HepG2 (cell line): ENCODE measurements around the gene NUDT22. TPM values are rescaled to one million over a fixed set of nuclear protein-coding genes. Genes with fewer than 3 reads are reported as not detected.
A peak's percentile ranks its signal among the peaks of the same experiment; 100 is the strongest.

Experiments
- DMAP1 ChIP-seq: IDR thresholded peaks from 2 replicates; pipeline ENCODE4 v1.6.1; 2016
- GZF1 ChIP-seq: sonication (generic); formaldehyde crosslinking; IDR thresholded peaks from 2 replicates; pipeline ENCODE4 v1.5.1; 2020; ENCODE audit warnings: mild to moderate bottlenecking, missing genetic modification reagents
- IRF2 ChIP-seq: IDR thresholded peaks from 2 replicates; pipeline ENCODE4 v1.6.1; 2018; ENCODE audit warnings: missing genetic modification reagents, missing compliant biosample characterization
- JARID2 ChIP-seq: sonication (generic); formaldehyde crosslinking; IDR thresholded peaks from 2 replicates; pipeline ENCODE4 v1.8.1; 2023; ENCODE audit warnings: missing genetic modification reagents, inconsistent platforms; ENCODE audit not compliant: insufficient replicate concordance
- JUND ChIP-seq: sonication (generic); formaldehyde crosslinking; IDR thresholded peaks from 2 replicates; pipeline ENCODE4 v1.8.0; 2022; ENCODE audit warnings: mild to moderate bottlenecking, missing genetic modification reagents
- MATR3 ChIP-seq: sonication (generic); formaldehyde crosslinking; IDR thresholded peaks from 2 replicates; pipeline ENCODE4 v1.4.0; 2020; ENCODE audit warnings: missing genetic modification reagents
- MIXL1 ChIP-seq: IDR thresholded peaks from 2 replicates; pipeline ENCODE4 v1.6.1; 2016
- MZF1 ChIP-seq: sonication (generic); formaldehyde crosslinking; IDR thresholded peaks from 2 replicates; pipeline ENCODE4 v1.8.1; 2023; ENCODE audit warnings: mild to moderate bottlenecking, missing genetic modification reagents, borderline replicate concordance
- NCOA2 ChIP-seq: sonication (generic); formaldehyde crosslinking; IDR thresholded peaks from 2 replicates; pipeline ENCODE4 v1.8.0; 2022; ENCODE audit warnings: inconsistent platforms
- REXO4 ChIP-seq: sonication (generic); formaldehyde crosslinking; IDR thresholded peaks from 2 replicates; pipeline ENCODE4 v1.8.0; 2022; ENCODE audit warnings: missing genetic modification reagents, mild to moderate bottlenecking, borderline replicate concordance
- SIX1 ChIP-seq: sonication (generic); formaldehyde crosslinking; IDR thresholded peaks from 2 replicates; pipeline ENCODE4 v1.4.0; 2020; ENCODE audit warnings: missing genetic modification reagents, borderline replicate concordance
- SMAD1 ChIP-seq: sonication (generic); formaldehyde crosslinking; IDR thresholded peaks from 2 replicates; pipeline ENCODE4 v1.4.0; 2020; ENCODE audit warnings: missing genetic modification reagents, low read depth, mild to moderate bottlenecking, borderline replicate concordance
- TRAFD1 ChIP-seq: sonication (generic); formaldehyde crosslinking; IDR thresholded peaks from 2 replicates; pipeline ENCODE4 v1.5.1; 2020; ENCODE audit warnings: missing genetic modification reagents, mild to moderate bottlenecking, borderline replicate concordance
- ZBTB42 ChIP-seq: sonication (generic); formaldehyde crosslinking; IDR thresholded peaks from 2 replicates; pipeline ENCODE4 v1.5.0; 2020; ENCODE audit warnings: mild to moderate bottlenecking, missing genetic modification reagents
- ZBTB7A ChIP-seq: sonication (generic); formaldehyde crosslinking; IDR thresholded peaks from 2 replicates; pipeline ENCODE4 v1.8.0; 2022; ENCODE audit warnings: mild to moderate bottlenecking, missing genetic modification reagents
- ZBTB7B ChIP-seq: sonication (generic); formaldehyde crosslinking; IDR thresholded peaks from 2 replicates; pipeline ENCODE4 v1.4.0; 2020; ENCODE audit warnings: missing genetic modification reagents
- ZFP36 ChIP-seq: fragments of 150-350 bp; IDR thresholded peaks from 2 replicates; pipeline ENCODE4 v1.6.1; 2018; ENCODE audit warnings: borderline replicate concordance, low read length, low read depth; ENCODE audit not compliant: partially characterized antibody
- ZNF180 ChIP-seq: sonication (generic); formaldehyde crosslinking; IDR thresholded peaks from 2 replicates; pipeline ENCODE4 v1.4.0; 2020; ENCODE audit warnings: low read depth, missing genetic modification reagents, borderline replicate concordance
- ZNF253 ChIP-seq: sonication (generic); formaldehyde crosslinking; IDR thresholded peaks from 2 replicates; pipeline ENCODE4 v1.8.0; 2022; ENCODE audit warnings: mild to moderate bottlenecking, missing genetic modification reagents, borderline replicate concordance
- ZNF280D ChIP-seq: sonication (generic); formaldehyde crosslinking; IDR thresholded peaks from 2 replicates; pipeline ENCODE4 v1.5.1; 2020; ENCODE audit warnings: mild to moderate bottlenecking, missing genetic modification reagents
- ZNF296 ChIP-seq: sonication (generic); formaldehyde crosslinking; conservative IDR thresholded peaks from 2 replicates; pipeline ENCODE4 v1.5.0; 2020; ENCODE audit warnings: mild to moderate bottlenecking, missing genetic modification reagents
- ZNF317 ChIP-seq: sonication (generic); formaldehyde crosslinking; IDR thresholded peaks from 2 replicates; pipeline ENCODE4 v1.5.0; 2020; ENCODE audit warnings: mild to moderate bottlenecking, missing genetic modification reagents
- ZNF350 ChIP-seq: sonication (generic); formaldehyde crosslinking; IDR thresholded peaks from 2 replicates; pipeline ENCODE4 v1.4.0; 2020; ENCODE audit warnings: mild to moderate bottlenecking, low read depth, missing genetic modification reagents, borderline replicate concordance
- ZNF441 ChIP-seq: sonication (generic); formaldehyde crosslinking; IDR thresholded peaks from 2 replicates; pipeline ENCODE4 v1.7.0; 2021; ENCODE audit warnings: missing genetic modification reagents, borderline replicate concordance
- ZNF446 ChIP-seq: sonication (generic); formaldehyde crosslinking; IDR thresholded peaks from 2 replicates; pipeline ENCODE4 v1.5.0; 2020; ENCODE audit warnings: mild to moderate bottlenecking, missing genetic modification reagents
- ZNF720 ChIP-seq: sonication (generic); formaldehyde crosslinking; IDR thresholded peaks from 2 replicates; pipeline ENCODE4 v1.4.0; 2020; ENCODE audit warnings: missing genetic modification reagents
- ZNF782 ChIP-seq: sonication (generic); formaldehyde crosslinking; IDR thresholded peaks from 2 replicates; pipeline ENCODE4 v1.4.0; 2020; ENCODE audit warnings: missing genetic modification reagents, mild to moderate bottlenecking, borderline replicate concordance
- ZNF883 ChIP-seq: sonication (generic); formaldehyde crosslinking; IDR thresholded peaks from 2 replicates; pipeline ENCODE4 v1.5.1; 2020; ENCODE audit warnings: mild to moderate bottlenecking, missing genetic modification reagents; ENCODE audit errors: not compliant biosample characterization
- polyA plus RNA-seq, 8 experiments: library from polyadenylated mRNA; depleted of rRNA in 3 of 8; stranded (reverse) in 7 of 8; unstranded in 1 of 8; fragments of >200 nt; fragmentation: Illumina TruSeq in 4 of 8; extraction: Trizol in 4 of 8; gene quantifications; 2 replicates each; pipeline versions ENCODE4 v1.2.1 to v1.2.3, GENCODE V29; 2011 to 2016; ENCODE audit warnings: low read depth in 4 of 8, missing spikeins in 1 of 8, mixed read lengths in 1 of 8; ENCODE audit not compliant: insufficient read depth in 1 of 8
- total RNA-seq, 5 experiments: library from RNA; depleted of rRNA; stranded (reverse); fragments of >200 nt; fragmentation: Illumina TruSeq; extraction: Trizol; gene quantifications; 2 replicates each; pipeline ENCODE4 v1.2.3, GENCODE V29; 2016; ENCODE audit warnings: low read depth in 1 of 5

The NUDT22 gene
- total and polyA plus RNA-seq, 2 of the 13 experiments (the other 11 are each of a cell fraction or from before 2014, with no cell fraction given), result 33.5 to 39.8 TPM

- TF ChIP-seq ZNF253, result peak; percentile 96
- no peak for TF ChIP-seq ZFP36
- TF ChIP-seq ZNF350 (CRISPR knock-in tag), result peak; percentile 96
- peak; percentile 59; the same call in 1 of the 2 replicates for TF ChIP-seq IRF2
- TF ChIP-seq ZBTB7B (CRISPR knock-in tag), result peak; percentile 78
- TF ChIP-seq ZNF446, result peak; percentile 94; the same call in 1 of the 2 replicates
- peak; percentile 94 for TF ChIP-seq JARID2 (CRISPR knock-in tag)
- peak; percentile 98 for TF ChIP-seq ZNF782 (CRISPR knock-in tag)
- TF ChIP-seq REXO4, result peak; percentile 85; the same call in 1 of the 2 replicates
- no peak for TF ChIP-seq MIXL1
- peak; percentile 35; the same call in 1 of the 2 replicates for TF ChIP-seq SIX1 (CRISPR knock-in tag)
- TF ChIP-seq ZNF317, result peak; percentile 71; the same call in 1 of the 2 replicates
- no peak for TF ChIP-seq JUND (CRISPR knock-in tag)
- TF ChIP-seq GZF1 (CRISPR knock-in tag), result 0 out of 2 replicates have a peak, but pooled peaks have one; percentile 55
- peak; percentile 86; the same call in 1 of the 2 replicates for TF ChIP-seq MZF1
- TF ChIP-seq DMAP1 (CRISPR knock-in tag), result peak; percentile 97
- peak; percentile 95 for TF ChIP-seq ZNF296 (CRISPR knock-in tag)
- 0 out of 2 replicates have a peak, but pooled peaks have one; percentile 39 for TF ChIP-seq NCOA2 (CRISPR knock-in tag)
- TF ChIP-seq ZNF720 (CRISPR knock-in tag), result no peak
- no peak for TF ChIP-seq TRAFD1 (CRISPR knock-in tag)
- TF ChIP-seq ZNF883, result peak; percentile 99
- peak; percentile 72; the same call in 1 of the 2 replicates for TF ChIP-seq ZNF280D
- no peak for TF ChIP-seq ZBTB7A (CRISPR knock-in tag)
- TF ChIP-seq SMAD1 (CRISPR knock-in tag), result peak; percentile 92
- peak; percentile 78; the same call in 1 of the 2 replicates for TF ChIP-seq ZBTB42 (CRISPR knock-in tag)
- TF ChIP-seq ZNF441, result peak; percentile 90
- no peak for TF ChIP-seq MATR3 (CRISPR knock-in tag)
- peak; percentile 23; the same call in 1 of the 2 replicates for TF ChIP-seq ZNF180 (CRISPR knock-in tag)
Observed at GRCh38 chr11:64185175-64185692, 40.8 kb upstream of the NUDT22 start (continued).
